ENCODE results near the gene HSF4. TPM values are rescaled to one million over a fixed set of nuclear protein-coding genes. Genes with fewer than 3 reads are reported as not detected.

Gene HSF4
- total and polyA plus RNA-seq, 2 donors (not counting 3 experiments of a cell fraction or from before 2014, with no cell fraction given) = 4.8 to 5.5 TPM

- ChIA-PET CTCF (interaction anchor here (0.7 to 3.5 kb wide), 4 partner anchors 10 to 234 kb away, joined by 3 to 15 read pairs (median 7); partner anchors contain the start of gene ELMO3), POLR2A (no interaction called here)
- intact Hi-C loops (cut with micrococcal nuclease) (no loop called here), dilution Hi-C loops (cut with MboI; ENCODE audit: extremely low pct_ligation_motif_present, low sequenced_read_pairs) (no loop called here)
- DNase-seq (ENCODE audit: low read depth, low spot score) (no peak), FAIRE-seq (no peak)
- Histone ChIP-seq H3K4me2 (ENCODE audit: insufficient read depth, low read length) (no peak overlapping the region), H3K4me1 (ENCODE audit: control insufficient read depth, extremely low read depth, insufficient read depth, low read length) (peaks cover 36% of the 10 kb centered on the region), H3K27me3 (ENCODE audit: control insufficient read depth in 2 of 2, insufficient read depth in 2 of 2, low read length in 2 of 2) (no peaks in the 10 kb centered on the region), H3K79me2 (ENCODE audit: control insufficient read depth, insufficient read depth, low read length) (peaks cover 13% of the 10 kb centered on the region), H3K27ac (ENCODE audit: insufficient read depth, low read depth, low read length) (no peak overlapping the region), H3K9me3 (replicated peaks; ENCODE audit: control insufficient read depth, insufficient read depth, low read length) (no peaks in the 10 kb centered on the region), H2AFZ (ENCODE audit: low read depth, low read length) (no peak overlapping the region), H3K4me3 (replicated peaks in 1 of 3; ENCODE audit: insufficient read depth in 1 of 3, low read depth in 1 of 3, low read length in 3 of 3) (no peak overlapping the region), H3K9me1 (replicated peaks; ENCODE audit: control insufficient read depth, extremely low read depth, insufficient read depth, low read length) (no peaks in the 10 kb centered on the region), H3K36me3 (ENCODE audit: control insufficient read depth in 2 of 2, extremely low read depth in 1 of 2, insufficient read depth in 2 of 2, low read length in 2 of 2) (no peaks in the 10 kb centered on the region), H4K20me1 (replicated peaks; ENCODE audit: control insufficient read depth, extremely low read depth, insufficient read depth, low read length) (no peaks in the 10 kb centered on the region), H3K9ac (replicated peaks; ENCODE audit: extremely low read depth, insufficient read depth, low read length) (no peak overlapping the region)
- BruUV-seq (replicated peaks) = no TSS peak
- TF ChIP-seq POLR2AphosphoS5 (IDR thresholded peaks at IDR 0.05; ENCODE audit: insufficient read depth, low read depth, low read length) (no peak), FOS (IDR thresholded peaks at IDR 0.05; ENCODE audit: borderline replicate concordance, insufficient read depth, low read length) (no peak), GATA2 (IDR thresholded peaks at IDR 0.05; ENCODE audit: insufficient read depth, insufficient read length, low read depth, low read length) (no peak), JUN (IDR thresholded peaks at IDR 0.05; ENCODE audit: borderline replicate concordance, insufficient read depth, insufficient read length, low read depth) (no peak), CTCF (IDR thresholded peaks at IDR 0.05; ENCODE audit: extremely low read depth in 1 of 2, insufficient read depth in 1 of 2, low read depth in 1 of 2, low read length in 2 of 2) (no peak), POLR2A (IDR thresholded peaks at IDR 0.05; ENCODE audit: low read depth, low read length) (no peak), MYC (IDR thresholded peaks at IDR 0.05; ENCODE audit: low read depth, low read length) (no peak), EZH2 (IDR thresholded peaks at IDR 0.05; ENCODE audit: borderline replicate concordance, low read depth, low read length, severe bottlenecking) (no peak)
- TF ChIP-seq, protein P1, sequence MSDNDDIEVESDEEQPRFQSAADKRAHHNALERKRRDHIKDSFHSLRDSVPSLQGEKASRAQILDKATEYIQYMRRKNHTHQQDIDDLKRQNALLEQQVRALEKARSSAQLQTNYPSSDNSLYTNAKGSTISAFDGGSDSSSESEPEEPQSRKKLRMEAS (IDR thresholded peaks at IDR 0.05; ENCODE audit: insufficient read depth, insufficient read length) = no peak
Measured at GRCh38 chr16:67188323-67188722, 23.8 kb downstream of the HSF4 start.

All from endothelial cell of umbilical vein (primary cell).